Measurements from ENCODE around the gene CHST5.

Gene CHST5

GRCh38 chr16:75486676-75487313 is 49.1 kb downstream of the CHST5 start:
- H2BK120ac ChIP-seq (ENCODE audit: low read depth, low read length), result no peak overlapping the region
- H2AK5ac ChIP-seq (ENCODE audit: low read depth, low read length), result no peak overlapping the region
- H3K4me2 ChIP-seq (ENCODE audit: insufficient read depth, low read length, poor library complexity, severe bottlenecking), result no peak overlapping the region
- H3K9me3 ChIP-seq (replicated peaks in 1 of 2; ENCODE audit: control insufficient read depth in 2 of 2, insufficient read depth in 1 of 2, low read depth in 1 of 2, low read length in 2 of 2), result no peaks in the 10 kb centered on the region
- no peak overlapping the region for H2BK12ac ChIP-seq (ENCODE audit: low read length)
- H3K18ac ChIP-seq (ENCODE audit: low read length), result no peak overlapping the region
- H3K36me3 ChIP-seq (replicated peaks in 1 of 2; ENCODE audit: control insufficient read depth in 2 of 2, insufficient read depth in 2 of 2, low read length in 2 of 2), result peaks cover 0 to 2% of the 10 kb centered on the region in 2 donors
- H3K4ac ChIP-seq (ENCODE audit: low read length), result no peak overlapping the region
- no peak overlapping the region for H3K23ac ChIP-seq (ENCODE audit: low read depth, low read length, poor library complexity)
- WGBS, 2 donors (ENCODE audit: extremely low coverage in 2 of 2, insufficient read length in 2 of 2, insufficient replicate concordance in 1 of 2), result no CpG with 5 or more reads among the region's 2 CpGs
- H3K4me1 ChIP-seq (ENCODE audit: control insufficient read depth in 2 of 2, insufficient read depth in 1 of 2, low read depth in 1 of 2, low read length in 2 of 2), result no peaks in the 10 kb centered on the region
- no peak overlapping the region for H3K4me3 ChIP-seq (ENCODE audit: low read length in 2 of 2)
- no peak overlapping the region for H2AFZ ChIP-seq (ENCODE audit: low read length)
- no peak overlapping the region for H2BK5ac ChIP-seq (ENCODE audit: low read length)
- no peak overlapping the region for H3K9ac ChIP-seq (ENCODE audit: low read depth, low read length, poor library complexity)
- no peak overlapping the region for H3K27ac ChIP-seq (replicated peaks; ENCODE audit: low read length)
- no peak overlapping the region for H3K14ac ChIP-seq (ENCODE audit: low read length)
- no peaks in the 10 kb centered on the region for H3K27me3 ChIP-seq (ENCODE audit: control insufficient read depth in 3 of 3, insufficient read depth in 3 of 3, low read depth in 1 of 3, low read length in 3 of 3)
- no peak overlapping the region for H4K91ac ChIP-seq (ENCODE audit: low read depth, low read length, poor library complexity)
- H3K79me1 ChIP-seq (ENCODE audit: low read depth, low read length), result no peaks in the 10 kb centered on the region
- no peak overlapping the region for H4K8ac ChIP-seq (ENCODE audit: low read depth, low read length)
- no peak overlapping the region for H2BK15ac ChIP-seq (ENCODE audit: low read length)
- no peak for DNase-seq (ENCODE audit: low spot score)

GRCh38 chr16:75486014-75486675 is 49.8 kb downstream of the CHST5 start:
- no peak overlapping the region for H4K91ac ChIP-seq (ENCODE audit: low read depth, low read length, poor library complexity)
- no peak overlapping the region for H4K8ac ChIP-seq (ENCODE audit: low read depth, low read length)
- H3K36me3 ChIP-seq (replicated peaks in 1 of 2; ENCODE audit: control insufficient read depth in 2 of 2, insufficient read depth in 2 of 2, low read length in 2 of 2), result peaks cover 0 to 3% of the 10 kb centered on the region in 2 donors
- H3K27me3 ChIP-seq (ENCODE audit: control insufficient read depth in 3 of 3, insufficient read depth in 3 of 3, low read depth in 1 of 3, low read length in 3 of 3), result no peaks in the 10 kb centered on the region
- H2BK5ac ChIP-seq (ENCODE audit: low read length), result no peak overlapping the region
- no peak overlapping the region for H3K4ac ChIP-seq (ENCODE audit: low read length)
- H3K23ac ChIP-seq (ENCODE audit: low read depth, low read length, poor library complexity), result no peak overlapping the region
- no CpG with 5 or more reads among the region's 9 CpGs for WGBS, 2 donors (ENCODE audit: extremely low coverage in 2 of 2, insufficient read length in 2 of 2, insufficient replicate concordance in 1 of 2)
- H3K4me2 ChIP-seq (ENCODE audit: insufficient read depth, low read length, poor library complexity, severe bottlenecking), result no peak overlapping the region
- H2AK5ac ChIP-seq (ENCODE audit: low read depth, low read length), result no peak overlapping the region
- no peak overlapping the region for H3K14ac ChIP-seq (ENCODE audit: low read length)
- no peaks in the 10 kb centered on the region for H3K4me1 ChIP-seq (ENCODE audit: control insufficient read depth in 2 of 2, insufficient read depth in 1 of 2, low read depth in 1 of 2, low read length in 2 of 2)
- H3K9me3 ChIP-seq (replicated peaks in 1 of 2; ENCODE audit: control insufficient read depth in 2 of 2, insufficient read depth in 1 of 2, low read depth in 1 of 2, low read length in 2 of 2), result no peaks in the 10 kb centered on the region
- no peaks in the 10 kb centered on the region for H3K79me1 ChIP-seq (ENCODE audit: low read depth, low read length)
- H3K27ac ChIP-seq (replicated peaks; ENCODE audit: low read length), result no peak overlapping the region
- no peak overlapping the region for H3K18ac ChIP-seq (ENCODE audit: low read length)
- no peak for DNase-seq (ENCODE audit: low spot score)
- no peak overlapping the region for H2BK120ac ChIP-seq (ENCODE audit: low read depth, low read length)
- H3K4me3 ChIP-seq (ENCODE audit: low read length in 2 of 2), result no peak overlapping the region
- H2BK12ac ChIP-seq (ENCODE audit: low read length), result no peak overlapping the region
- H3K9ac ChIP-seq (ENCODE audit: low read depth, low read length, poor library complexity), result no peak overlapping the region
- H2AFZ ChIP-seq (ENCODE audit: low read length), result no peak overlapping the region
- no peak overlapping the region for H2BK15ac ChIP-seq (ENCODE audit: low read length)

- Histone ChIP-seq H3K27ac (replicated peaks; ENCODE audit: low read length) (no peak overlapping the region), H3K4me3 (ENCODE audit: low read length in 2 of 2) (no peak overlapping the region), H4K91ac (ENCODE audit: low read depth, low read length, poor library complexity) (no peak overlapping the region), H3K4me1 (ENCODE audit: control insufficient read depth in 2 of 2, insufficient read depth in 1 of 2, low read depth in 1 of 2, low read length in 2 of 2) (no peaks in the 10 kb centered on the region), H3K23ac (ENCODE audit: low read depth, low read length, poor library complexity) (no peak overlapping the region), H3K27me3 (ENCODE audit: control insufficient read depth in 3 of 3, insufficient read depth in 3 of 3, low read depth in 1 of 3, low read length in 3 of 3) (no peaks in the 10 kb centered on the region), H3K14ac (ENCODE audit: low read length) (no peak overlapping the region), H3K4me2 (ENCODE audit: insufficient read depth, low read length, poor library complexity, severe bottlenecking) (no peak overlapping the region), H3K18ac (ENCODE audit: low read length) (no peak overlapping the region), H3K4ac (ENCODE audit: low read length) (no peak overlapping the region), H4K8ac (ENCODE audit: low read depth, low read length) (no peak overlapping the region), H3K9ac (ENCODE audit: low read depth, low read length, poor library complexity) (no peak overlapping the region), H3K79me1 (ENCODE audit: low read depth, low read length) (no peaks in the 10 kb centered on the region), H2BK5ac (ENCODE audit: low read length) (no peak overlapping the region), H2BK120ac (ENCODE audit: low read depth, low read length) (no peak overlapping the region), H3K36me3 (replicated peaks in 1 of 2; ENCODE audit: control insufficient read depth in 2 of 2, insufficient read depth in 2 of 2, low read length in 2 of 2) (peaks cover 0 to 3% of the 10 kb centered on the region in 2 donors), H2BK12ac (ENCODE audit: low read length) (no peak overlapping the region), H2AK5ac (ENCODE audit: low read depth, low read length) (no peak overlapping the region), H2BK15ac (ENCODE audit: low read length) (no peak overlapping the region), H2AFZ (ENCODE audit: low read length) (no peak overlapping the region), H3K9me3 (replicated peaks in 1 of 2; ENCODE audit: control insufficient read depth in 2 of 2, insufficient read depth in 1 of 2, low read depth in 1 of 2, low read length in 2 of 2) (no peaks in the 10 kb centered on the region)
- 100% methylated on average over 1 of the region's 7 CpGs for WGBS, 2 donors (ENCODE audit: extremely low coverage in 2 of 2, insufficient read length in 2 of 2, insufficient replicate concordance in 1 of 2)
- DNase-seq (ENCODE audit: low spot score), result no peak
These were observed 50.5 kb downstream of the CHST5 start for GRCh38 chr16:75485230-75486013.

- no peaks in the 10 kb centered on the region for H3K9me3 ChIP-seq (replicated peaks in 1 of 2; ENCODE audit: control insufficient read depth in 2 of 2, insufficient read depth in 1 of 2, low read depth in 1 of 2, low read length in 2 of 2)
These were observed 52.7 kb downstream of the CHST5 start for GRCh38 chr16:75483222-75483621.

More at GRCh38 chr16:75483222-75483621, 52.7 kb downstream of the CHST5 start:
- Histone ChIP-seq H3K27ac (replicated peaks; ENCODE audit: low read length) (no peak overlapping the region), H3K4me2 (ENCODE audit: insufficient read depth, low read length, poor library complexity, severe bottlenecking) (no peak overlapping the region), H3K36me3 (replicated peaks in 1 of 2; ENCODE audit: control insufficient read depth in 2 of 2, insufficient read depth in 2 of 2, low read length in 2 of 2) (peaks cover 0 to 2% of the 10 kb centered on the region in 2 donors), H3K18ac (ENCODE audit: low read length) (no peak overlapping the region), H3K14ac (ENCODE audit: low read length) (no peak overlapping the region), H2BK120ac (ENCODE audit: low read depth, low read length) (no peak overlapping the region), H3K4ac (ENCODE audit: low read length) (no peak overlapping the region), H2AFZ (ENCODE audit: low read length) (no peak overlapping the region), H3K4me1 (ENCODE audit: control insufficient read depth in 2 of 2, insufficient read depth in 1 of 2, low read depth in 1 of 2, low read length in 2 of 2) (no peaks in the 10 kb centered on the region), H4K91ac (ENCODE audit: low read depth, low read length, poor library complexity) (no peak overlapping the region), H3K9ac (ENCODE audit: low read depth, low read length, poor library complexity) (no peak overlapping the region), H3K4me3 (ENCODE audit: low read length in 2 of 2) (no peak overlapping the region), H2BK15ac (ENCODE audit: low read length) (no peak overlapping the region), H3K23ac (ENCODE audit: low read depth, low read length, poor library complexity) (no peak overlapping the region), H4K8ac (ENCODE audit: low read depth, low read length) (no peak overlapping the region), H2BK5ac (ENCODE audit: low read length) (no peak overlapping the region), H3K27me3 (ENCODE audit: control insufficient read depth in 3 of 3, insufficient read depth in 3 of 3, low read depth in 1 of 3, low read length in 3 of 3) (no peaks in the 10 kb centered on the region), H2BK12ac (ENCODE audit: low read length) (no peak overlapping the region), H2AK5ac (ENCODE audit: low read depth, low read length) (no peak overlapping the region), H3K79me1 (ENCODE audit: low read depth, low read length) (peaks cover 2% of the 10 kb centered on the region)
- WGBS, 2 donors (ENCODE audit: extremely low coverage in 2 of 2, insufficient read length in 2 of 2, insufficient replicate concordance in 1 of 2), result no CpG with 5 or more reads among the region's 2 CpGs
- DNase-seq (ENCODE audit: low spot score), result no peak

Data from neuronal stem cell (in vitro differentiated cells).